Heart right ventricle (tissue), 16 donors: Measurements from ENCODE around the gene HMCN1. TPM values are rescaled to one million over a fixed set of nuclear protein-coding genes. Genes with fewer than 3 reads are reported as not detected.
A peak's percentile ranks its signal among the peaks of the same experiment; 100 is the strongest.

Source experiments
- ATAC-seq, 8 donors: fragments of 200-7000 bp; cut with Tn5 transposase; one replicate each; pipeline ENCODE4 v1.9.1; 2020; ENCODE audit warnings: mild to moderate bottlenecking in 8 of 8, moderate library complexity in 8 of 8, moderate number of reproducible peaks in 1 of 8
- DNase-seq, 2 donors: peaks; one replicate each; pipeline ENCODE4 v3.0.0-alpha.2; 2020
- H3K27ac ChIP-seq, 10 donors: fragments of 200-600 bp; sonication (generic) in 2 of 10; one replicate each; pipeline versions ENCODE4 v1.5.0 to v1.8.0; 2020 to 2022; ENCODE audit warnings: mild to moderate bottlenecking in 3 of 10
- H3K27me3 ChIP-seq, 7 donors: fragments of 200-600 bp; one replicate each; pipeline ENCODE4 v1.8.0; 2021 to 2022; ENCODE audit warnings: mild to moderate bottlenecking in 2 of 7
- H3K36me3 ChIP-seq, 9 donors: fragments of 200-600 bp; sonication (generic) in 1 of 9; one replicate each; pipeline versions ENCODE4 v1.5.0 to v1.8.0; 2020 to 2022; ENCODE audit warnings: mild to moderate bottlenecking in 2 of 9
- H3K4me1 ChIP-seq, 9 donors: fragments of 200-600 bp; sonication (generic) in 1 of 9; one replicate each; pipeline versions ENCODE4 v1.5.0 to v1.8.0; 2020 to 2022; ENCODE audit warnings: mild to moderate bottlenecking in 4 of 9
- H3K4me3 ChIP-seq, 10 donors: fragments of 200-600 bp; sonication (generic) in 2 of 10; one replicate each; pipeline versions ENCODE4 v1.5.0 to v1.8.0; 2020 to 2022; ENCODE audit warnings: mild to moderate bottlenecking in 7 of 10, moderate library complexity in 2 of 10
- H3K9me3 ChIP-seq, 11 donors: fragments of 200-600 bp in 10 of 11; sonication (generic) in 2 of 11; one replicate each; pipeline versions ENCODE4 v1.5.0 to v1.8.0; 2013 to 2022; ENCODE audit warnings: mild to moderate bottlenecking in 2 of 11, control low read depth in 1 of 11, moderate library complexity in 1 of 11
- CTCF ChIP-seq, 9 donors: fragments of 200-600 bp; sonication (generic) in 2 of 9; IDR thresholded peaks; one replicate each; pipeline versions ENCODE4 v1.5.0 to v1.8.0; 2021 to 2022; ENCODE audit warnings: antibody characterized with exemption in 9 of 9, mild to moderate bottlenecking in 5 of 9, moderate library complexity in 1 of 9
- WGBS, 2 donors: extraction: QIAGEN DNeasy Blood & Tissue Kit; methylation state at CpG; one replicate each; pipeline ENCODE4 v1.1.7; 2013; ENCODE audit warnings: inconsistent platforms in 1 of 2; 5-methylcytosine and 5-hydroxymethylcytosine counted together
- intact Hi-C, 10 donors: fragments of 100-400 bp; cut with DNase I; formaldehyde crosslinking; loops; one replicate each; pipeline versions ENCODE4 v1.11.1 to v1.14.2; 2022
- long read RNA-seq, 3 donors: library from polyadenylated mRNA; unstranded; transcript quantifications; one replicate each; pipeline ENCODE4 v2.0.0, GENCODE V29; 2020 to 2021
- polyA plus RNA-seq, 2 donors: library from polyadenylated mRNA; stranded (reverse); fragments of 200-250 nt; gene quantifications; one replicate each; pipeline ENCODE4 v1.2.3, GENCODE V29; 2013
- total RNA-seq, 10 donors: library from RNA; stranded (reverse); fragmentation: NEBNext Ultra II Directional in 3 of 10; extraction: Animal tissue kit (Norgen Biotek cat#: 25700) in 3 of 10; gene quantifications; one replicate each; pipeline versions ENCODE4 v1.2.1 to v1.2.4, GENCODE V29; 2021 to 2023
- donor health status: Arrhythmogenic right ventricular cardiomyopathy.
- donor health status: ischemic (EF 13 %, LVEDD 7.1; RV severe dilation, severe dysfunction).
- donor health status: healthy with polysubstance abuse.
- donor health status: DM: no; HTN: yes; CAD: no.
- donor health status: DM: no; HTN: no; CAD: no.
- donor health status: ischemic (EF 25% LVEDD 6.9; RV normal size, moderate dysfunction).
- donor health status: ischemic (EF 25% LVEDD 5.7; RV mildly dilated, moderate dysfunction).
- donor health status: healthy.
- donor health status: DM: yes; HTN: yes; CAD: no.
- donor health status: Ischemic cardiomyopathy.
- donor health status: ischemic (EF 35%, LVEDD 5.7; RV mildly dilated, moderate dysfunction).
- donor health status: nonischemic (EF 11% LVEDD 7.7; RV severe dilation, severe dysfunction).
- donor health status: DM: yes; HTN: yes; CAD: no.
- donor health status: PGD.
- donor health status: ischemic (EF 29% LVEDD 5.4; RV normal size, mild dysfunction).
- donor health status: nonischemic (EF 23%, LVEDD 6.1; RV moderate dilation, normal function).

The HMCN1 gene
- total RNA-seq = 10 to 100 TPM in 4 of 10 donors, 1 to 10 TPM in 6; 4.6 to 12.4 (median 8.0) TPM
- 1 to 10 TPM; 3.4 to 5.9 TPM for polyA plus RNA-seq
- long read RNA-seq, donor 1, partial matches to known transcripts = 1 of 3 reads
- long read RNA-seq, donor 1, other reads (novel, unspliced or antisense) = 2 of 3 reads
- long read RNA-seq, donor 2 = 0 reads
- long read RNA-seq, donor 3, partial matches to known transcripts = 9 of 11 reads
- long read RNA-seq, donor 3, other reads (novel, unspliced or antisense) = 2 of 11 reads

- WGBS, 2 donors = 1% methylated on average over 47 of the region's 47 CpGs
- Histone ChIP-seq H3K4me1 (peaks cover 0 to 18% (median 4%) of the 10 kb centered on the region in 9 donors), H3K36me3 (no peaks in the 10 kb centered on the region), H3K27ac (peak within 1 kb of the TSS; percentile 12 to 87 (median 79)), H3K9me3 (peaks cover 0 to 26% (median 9%) of the 10 kb centered on the region in 11 donors), H3K27me3 (peaks cover 0 to 48% (median 0%) of the 10 kb centered on the region in 7 donors), H3K4me3 (peak within 1 kb of the TSS; percentile 27 to 75 (median 62))
- TF ChIP-seq CTCF (IDR thresholded peaks at IDR 0.05) = peak in 7 of 9 donors; percentile 18 to 55 (median 39)
- peak; percentile 91 to 98 (median 94) for ATAC-seq
- intact Hi-C loops = loop anchor here in 2 of 10 donors (10.0 kb wide), 2 partner anchors 81 to 251 kb away; no protein-coding TSS in a partner anchor
- DNase-seq = peak; percentile 82 to 84
These were observed at the start of gene HMCN1 for GRCh38 chr1:185733818-185734735. HMCN1 (plus strand) TSS chr1:185734391; CDS start chr1:185734780, 389 bp downstream.

- ATAC-seq (no peak), DNase-seq (no peak)
- Histone ChIP-seq H3K4me3 (no peak overlapping the region), H3K36me3 (no peaks in the 10 kb centered on the region), H3K27ac (no peak overlapping the region), H3K27me3 (no peaks in the 10 kb centered on the region), H3K4me1 (no peaks in the 10 kb centered on the region), H3K9me3 (no peaks in the 10 kb centered on the region)
- intact Hi-C loops = loop anchor here in 2 of 10 donors (10.0 kb wide), 1 partner anchor 262 kb away; no protein-coding TSS in a partner anchor
- TF ChIP-seq CTCF (IDR thresholded peaks at IDR 0.05) = no peak
These were observed 47.1 kb upstream of the HMCN1 start for GRCh38 chr1:185686821-185687778.

GRCh38 chr1:185690527-185690926, 43.7 kb upstream of the HMCN1 start:
- intact Hi-C loops = no loop called here
- Histone ChIP-seq H3K4me3 (no peak overlapping the region), H3K4me1 (peaks cover 0 to 21% (median 8%) of the 10 kb centered on the region in 9 donors), H3K36me3 (no peaks in the 10 kb centered on the region), H3K9me3 (no peaks in the 10 kb centered on the region), H3K27ac (no peak overlapping the region), H3K27me3 (no peaks in the 10 kb centered on the region)
- no peak for DNase-seq
- 90 to 92% methylated on average over 2 of the region's 2 CpGs for WGBS, 2 donors
- no peak for TF ChIP-seq CTCF (IDR thresholded peaks at IDR 0.05)
- no peak for ATAC-seq
